GM10266 (cell line): ENCODE results near the gene TRABD.

Experiments
- DNase-seq: peaks from one replicate; pipeline ENCODE4 v3.0.0; 2012; ENCODE audit errors: extremely low spot score
- TF ChIP-seq, protein P1 (sequence below): IDR thresholded peaks from 2 replicates; pipeline ENCODE4 v1.5.1; 2012; ENCODE audit warnings: mild to moderate bottlenecking, low read depth; ENCODE audit not compliant: control insufficient read depth, insufficient read depth; ENCODE audit errors: missing control alignments

TRABD gene

DNA sequence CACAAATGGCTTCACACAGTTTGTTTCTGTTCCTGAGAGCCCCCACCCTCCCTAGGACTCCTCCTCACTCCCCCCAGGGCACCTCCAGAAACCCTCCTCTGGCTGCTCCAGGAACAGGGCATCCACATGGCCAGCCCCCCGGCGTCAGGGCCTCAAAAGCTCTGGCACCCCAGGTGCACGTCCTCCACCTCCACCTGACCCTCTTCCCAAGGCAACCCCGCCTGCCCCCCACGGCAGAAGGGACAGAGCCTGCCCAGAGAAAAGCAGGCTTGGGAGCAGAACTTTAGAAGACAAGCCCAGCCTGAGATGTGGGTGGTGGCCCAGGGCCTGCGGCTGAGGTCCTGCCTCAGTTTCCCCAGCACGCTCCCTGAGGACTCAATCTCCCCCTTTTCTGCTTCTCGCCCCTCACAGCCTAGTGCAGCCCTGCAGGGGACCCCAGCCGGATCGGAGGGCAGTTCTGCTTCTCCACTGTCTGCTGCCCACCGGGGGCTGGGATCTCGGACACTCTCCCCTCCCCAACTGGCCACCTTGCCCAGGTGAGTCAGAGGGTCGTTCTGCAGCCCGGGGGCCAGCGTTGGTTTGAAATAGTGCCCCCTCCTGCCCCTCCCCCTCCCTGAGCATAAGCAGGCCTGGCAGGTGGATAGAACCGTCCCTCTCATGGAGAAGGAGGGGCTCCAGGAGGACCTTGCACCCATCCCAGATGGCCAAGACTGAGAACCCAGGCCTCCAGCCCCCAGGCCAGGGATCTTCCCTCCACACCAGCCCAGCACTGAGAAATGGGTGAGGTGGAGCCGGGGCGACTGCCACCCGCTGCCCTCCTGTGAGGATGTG, 2.4 kb upstream of the TRABD start:
- TF ChIP-seq, protein P1, sequence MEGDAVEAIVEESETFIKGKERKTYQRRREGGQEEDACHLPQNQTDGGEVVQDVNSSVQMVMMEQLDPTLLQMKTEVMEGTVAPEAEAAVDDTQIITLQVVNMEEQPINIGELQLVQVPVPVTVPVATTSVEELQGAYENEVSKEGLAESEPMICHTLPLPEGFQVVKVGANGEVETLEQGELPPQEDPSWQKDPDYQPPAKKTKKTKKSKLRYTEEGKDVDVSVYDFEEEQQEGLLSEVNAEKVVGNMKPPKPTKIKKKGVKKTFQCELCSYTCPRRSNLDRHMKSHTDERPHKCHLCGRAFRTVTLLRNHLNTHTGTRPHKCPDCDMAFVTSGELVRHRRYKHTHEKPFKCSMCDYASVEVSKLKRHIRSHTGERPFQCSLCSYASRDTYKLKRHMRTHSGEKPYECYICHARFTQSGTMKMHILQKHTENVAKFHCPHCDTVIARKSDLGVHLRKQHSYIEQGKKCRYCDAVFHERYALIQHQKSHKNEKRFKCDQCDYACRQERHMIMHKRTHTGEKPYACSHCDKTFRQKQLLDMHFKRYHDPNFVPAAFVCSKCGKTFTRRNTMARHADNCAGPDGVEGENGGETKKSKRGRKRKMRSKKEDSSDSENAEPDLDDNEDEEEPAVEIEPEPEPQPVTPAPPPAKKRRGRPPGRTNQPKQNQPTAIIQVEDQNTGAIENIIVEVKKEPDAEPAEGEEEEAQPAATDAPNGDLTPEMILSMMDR = no peak
- DNase-seq = no peak

DNA sequence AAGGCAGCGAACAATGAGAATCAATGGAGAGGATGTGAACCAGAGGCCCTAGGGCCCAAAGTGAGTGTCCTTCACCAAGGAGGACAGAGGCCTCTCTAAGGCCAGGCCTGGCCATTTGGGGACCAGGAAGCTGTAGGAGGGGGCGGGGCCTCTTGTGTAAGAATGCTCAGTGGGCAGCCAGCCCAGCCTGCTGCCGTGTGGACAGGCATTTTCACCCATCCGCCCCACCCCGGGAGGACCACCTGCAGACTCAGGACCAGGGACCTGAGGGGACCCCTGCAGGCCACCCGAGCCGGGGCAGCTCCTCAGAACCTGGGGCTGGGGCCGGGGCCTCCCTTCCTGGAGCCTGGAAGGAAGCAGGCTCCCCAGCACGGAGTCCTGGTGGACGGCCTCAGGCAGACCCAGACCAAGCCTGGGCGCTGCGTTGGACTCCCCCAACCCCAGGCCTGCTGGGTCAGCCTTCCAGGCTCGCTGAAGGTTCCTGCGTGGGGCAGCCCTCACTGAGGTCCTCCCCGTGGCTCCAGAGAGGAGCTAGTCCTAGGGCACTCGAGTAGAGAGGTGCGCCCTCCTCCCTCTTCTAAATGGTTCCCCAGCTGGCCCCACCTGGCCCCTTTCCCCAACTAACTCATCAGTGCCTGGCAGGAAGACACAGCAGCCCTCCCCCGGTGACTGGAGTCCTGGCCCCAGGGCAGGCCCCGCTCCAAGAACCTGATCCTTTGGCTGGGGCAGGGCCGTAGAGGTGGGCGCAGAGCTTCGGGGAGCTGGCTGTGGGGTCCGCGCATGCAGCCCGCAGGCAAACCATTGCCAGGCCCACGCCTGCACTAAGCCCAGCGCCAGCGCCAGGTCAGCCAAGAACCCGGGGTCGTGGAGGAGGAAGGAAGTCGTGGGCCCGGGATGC, 1.5 kb upstream of the TRABD start:
- no peak for DNase-seq
- TF ChIP-seq, protein P1 = no peak

- DNase-seq = no peak
- TF ChIP-seq, protein P1 = no peak
These were observed 775 bp upstream of the TRABD start for GRCh38 chr22:50184902-50185374.

DNA sequence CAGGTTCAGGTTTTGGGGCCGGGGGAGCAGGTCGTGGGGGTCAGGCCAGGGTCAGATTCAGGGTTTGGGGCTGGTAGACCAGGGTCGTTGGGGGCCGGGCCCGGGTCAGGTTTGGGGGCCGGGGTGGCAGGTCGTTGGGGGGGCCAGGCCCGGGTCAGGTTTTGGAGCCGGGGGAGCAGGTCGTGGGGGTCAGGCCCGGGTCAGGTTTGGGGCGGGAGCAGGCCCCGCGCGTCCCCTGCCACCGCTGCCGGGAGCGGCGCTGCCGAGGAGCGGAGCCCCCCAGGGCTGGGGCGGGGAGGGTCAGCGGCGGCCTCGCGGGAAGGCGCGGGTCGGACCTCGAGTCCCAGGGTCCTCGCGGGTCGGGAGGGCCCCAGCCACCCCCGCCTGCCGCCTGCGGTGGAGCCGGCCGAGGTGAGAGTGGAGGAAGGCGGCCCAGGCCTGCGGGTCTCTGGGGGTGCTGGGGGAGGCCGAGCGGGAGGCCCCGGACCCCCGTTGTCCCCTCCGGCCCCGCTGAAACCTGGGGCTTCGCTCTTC, 535 bp downstream of the TRABD start:
- no peak for DNase-seq

DNA sequence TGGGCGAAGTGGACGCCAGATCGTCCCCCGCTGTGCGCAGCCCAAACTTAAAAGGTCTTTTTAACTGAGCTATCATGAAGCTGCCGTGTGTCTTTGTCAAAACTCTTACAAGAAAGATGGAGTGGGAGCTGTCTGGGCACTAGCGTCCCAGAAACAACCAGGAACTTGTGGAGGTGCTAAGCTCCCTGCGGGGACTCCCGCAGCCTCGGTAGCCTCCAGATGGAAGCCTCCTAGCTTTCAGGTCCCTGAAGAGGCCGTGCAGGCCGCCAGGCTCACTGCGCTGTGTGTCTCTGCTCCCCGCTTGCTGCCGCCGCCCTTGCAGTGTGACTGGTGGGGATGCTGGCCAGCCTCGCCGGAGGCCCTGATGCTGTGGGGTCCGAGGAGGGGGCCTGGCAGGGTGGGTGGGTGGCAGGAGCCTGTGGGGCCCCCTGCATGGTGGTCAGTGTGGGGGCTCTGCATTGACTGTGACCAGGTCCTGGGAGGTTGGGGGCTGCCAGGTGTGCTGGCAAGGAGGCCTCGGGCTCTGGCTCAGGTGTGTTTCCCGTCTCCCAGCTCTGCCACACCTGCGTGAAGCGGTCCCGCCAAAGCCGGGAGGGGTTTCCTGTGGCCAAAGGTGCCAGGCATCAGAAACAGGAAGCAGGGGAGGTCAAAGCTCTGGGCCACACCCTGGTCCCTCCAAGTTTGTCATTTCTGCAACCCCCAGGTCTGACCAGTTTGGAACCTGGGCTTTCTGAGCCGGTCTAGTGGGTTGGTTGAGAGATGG, 1.2 kb downstream of the TRABD start:
- DNase-seq = no peak
- TF ChIP-seq, protein P1 = no peak

More for the DNA sequence above, 535 bp downstream of the TRABD start:
- TF ChIP-seq, protein P1 = no peak

GRCh38 chr22:50188356-50188755, 2.6 kb downstream of the TRABD start:
- TF ChIP-seq, protein P1 = no peak
- no peak for DNase-seq
